Mammary epithelial cell (primary cell): ENCODE data around the gene HOXD4.

Experiments used
- CTCF ChIP-seq, 2 donors: IDR thresholded peaks in 1 of 2; conservative IDR thresholded peaks in 1 of 2; 2 replicates each; pipeline ENCODE4 v1.5.1; 2011 to 2012; ENCODE audit warnings: inconsistent platforms in 2 of 2, low read length in 2 of 2, mild to moderate bottlenecking in 2 of 2, control low read depth in 1 of 2, low read depth in 1 of 2; ENCODE audit not compliant: insufficient read depth in 1 of 2; ENCODE audit errors: extremely low read depth in 1 of 2
- EZH2 ChIP-seq: IDR thresholded peaks from 2 replicates; pipeline ENCODE4 v1.6.1; 2012; ENCODE audit warnings: low read length, inconsistent platforms, borderline replicate concordance

- TF ChIP-seq CTCF (conservative IDR thresholded peaks at IDR 0.05 in 1 of 2, IDR thresholded peaks at IDR 0.05 in 1 of 2; ENCODE audit: extremely low read depth in 1 of 2, insufficient read depth in 1 of 2, low read depth in 1 of 2, low read length in 2 of 2) (no peak), EZH2 (no peak)
These were observed 5.0 kb downstream of the HOXD4 start for GRCh38 chr2:176156301-176156806.
